ENCODE measurements around the gene KLK2. TPM values are rescaled to one million over a fixed set of nuclear protein-coding genes. Genes with fewer than 3 reads are reported as not detected.
A peak's percentile ranks its signal among the peaks of the same experiment; 100 is the strongest.

The KLK2 gene
- total RNA-seq, 1 experiment from 2014 or later, result 0.11 TPM

GRCh38 chr19:50928831-50929230 lies 55.6 kb downstream of the KLK2 start:
- Histone ChIP-seq H3K9ac (ENCODE audit: low read length) (no peak overlapping the region), H3K4me2 (ENCODE audit: low read depth, low read length, poor library complexity, severe bottlenecking) (no peak overlapping the region), H3K9me3 (ENCODE audit: low read length) (no peaks in the 10 kb centered on the region), H3K36me3 (ENCODE audit: insufficient read depth, low read length) (no peaks in the 10 kb centered on the region), H3K27me3 (ENCODE audit: low read length) (no peaks in the 10 kb centered on the region), H3K4me1 (ENCODE audit: low read length) (peaks cover 5% of the 10 kb centered on the region), H3K9me2 (replicated peaks; ENCODE audit: insufficient read depth, low read length) (no peaks in the 10 kb centered on the region), H2AFZ (ENCODE audit: low read length) (no peak overlapping the region), H3K27ac (ENCODE audit: low read length) (no peak overlapping the region), H3K79me2 (ENCODE audit: low read length) (no peaks in the 10 kb centered on the region), H3K4me3 (ENCODE audit: low read length) (no peak overlapping the region), H4K20me1 (ENCODE audit: insufficient read depth, low read depth, low read length) (no peaks in the 10 kb centered on the region)
- peak; percentile 62 for DNase-seq

Other genes with a start within 250 kb of the KLK2 start
- 0.11 TPM in 1 of 2 replicates, not detected in the other for gene SYT3, start 233.6 kb upstream of the KLK2 start, total RNA-seq (2014; rRNA removed; shearing (Covaris generic); ENCODE audit: low replicate concordance)
- gene C19orf81, start 224.0 kb upstream of the KLK2 start, total RNA-seq (2014; rRNA removed; shearing (Covaris generic); ENCODE audit: low replicate concordance), result 1.1 TPM in 1 of 2 replicates, not detected in the other
- not detected in 2 replicates for gene SHANK1, start 153.6 kb upstream of the KLK2 start, total RNA-seq (2014; rRNA removed; shearing (Covaris generic); ENCODE audit: low replicate concordance)
- 0.47 and 1.6 TPM in 2 replicates for gene CLEC11A, start 150.1 kb upstream of the KLK2 start, total RNA-seq (2014; rRNA removed; shearing (Covaris generic); ENCODE audit: low replicate concordance)
- not detected in 2 replicates for gene GPR32, start 103.0 kb upstream of the KLK2 start, total RNA-seq (2014; rRNA removed; shearing (Covaris generic); ENCODE audit: low replicate concordance)
- not detected in 2 replicates for gene ACP4, start 83.0 kb upstream of the KLK2 start, total RNA-seq (2014; rRNA removed; shearing (Covaris generic); ENCODE audit: low replicate concordance)
- gene KLK1, start 49.7 kb upstream of the KLK2 start, total RNA-seq (2014; rRNA removed; shearing (Covaris generic); ENCODE audit: low replicate concordance), result not detected in 2 replicates
- gene KLK15, start 39.9 kb upstream of the KLK2 start, total RNA-seq (2014; rRNA removed; shearing (Covaris generic); ENCODE audit: low replicate concordance), result not detected in 2 replicates
- not detected in 2 replicates for gene KLK3, start 18.5 kb upstream of the KLK2 start, total RNA-seq (2014; rRNA removed; shearing (Covaris generic); ENCODE audit: low replicate concordance)
- gene KLK4, start 38.0 kb downstream of the KLK2 start, total RNA-seq (2014; rRNA removed; shearing (Covaris generic); ENCODE audit: low replicate concordance), result not detected in 2 replicates
- not detected in 2 replicates for gene KLK5, start 79.6 kb downstream of the KLK2 start, total RNA-seq (2014; rRNA removed; shearing (Covaris generic); ENCODE audit: low replicate concordance)
- gene KLK6, start 96.2 kb downstream of the KLK2 start, total RNA-seq (2014; rRNA removed; shearing (Covaris generic); ENCODE audit: low replicate concordance), result not detected in 2 replicates
- not detected in 2 replicates for gene KLK7, start 110.5 kb downstream of the KLK2 start, total RNA-seq (2014; rRNA removed; shearing (Covaris generic); ENCODE audit: low replicate concordance)
- not detected in 2 replicates for gene KLK8, start 128.2 kb downstream of the KLK2 start, total RNA-seq (2014; rRNA removed; shearing (Covaris generic); ENCODE audit: low replicate concordance)
- gene KLK10, start 146.3 kb downstream of the KLK2 start, total RNA-seq (2014; rRNA removed; shearing (Covaris generic); ENCODE audit: low replicate concordance), result not detected in 2 replicates
- not detected in 2 replicates for gene KLK11, start 153.2 kb downstream of the KLK2 start, total RNA-seq (2014; rRNA removed; shearing (Covaris generic); ENCODE audit: low replicate concordance)
- gene KLK12, start 161.6 kb downstream of the KLK2 start, total RNA-seq (2014; rRNA removed; shearing (Covaris generic); ENCODE audit: low replicate concordance), result not detected in 2 replicates
- not detected in 2 replicates for gene KLK13, start 191.7 kb downstream of the KLK2 start, total RNA-seq (2014; rRNA removed; shearing (Covaris generic); ENCODE audit: low replicate concordance)
- 0.48 TPM in 1 of 2 replicates, not detected in the other for gene KLK14, start 209.4 kb downstream of the KLK2 start, total RNA-seq (2014; rRNA removed; shearing (Covaris generic); ENCODE audit: low replicate concordance)
- gene CTU1, start 235.0 kb downstream of the KLK2 start, total RNA-seq (2014; rRNA removed; shearing (Covaris generic); ENCODE audit: low replicate concordance), result 3.2 and 25.5 TPM in 2 replicates